ENCODE measurements around the gene GALNTL6.

- TF ChIP-seq CTCF (optimal IDR thresholded peaks at IDR 0.05 in 1 of 3, IDR thresholded peaks at IDR 0.05 in 1 of 3, conservative IDR thresholded peaks at IDR 0.05 in 1 of 3; ENCODE audit: extremely low read depth in 1 of 3, insufficient read depth in 2 of 3, low read length in 3 of 3): no peak
- TF ChIP-seq EZH2 (IDR thresholded peaks at IDR 0.05; ENCODE audit: low read length): no peak
Observed at GRCh38 chr4:171962110-171962509, 148.9 kb downstream of the GALNTL6 start.

All from keratinocyte (primary cell).